GM18517 (cell line): ENCODE results near the gene TAX1BP3.

ENCODE experiments used
- ATAC-seq: cut with Tn5 transposase; IDR thresholded peaks from one replicate; pipeline ENCODE4 v1.9.1; 2021; ENCODE audit warnings: mild to moderate bottlenecking, moderate library complexity; ENCODE audit not compliant: unreplicated experiment

The TAX1BP3 gene

GRCh38 chr17:3659541-3660111 is 8.8 kb downstream of the TAX1BP3 start:
- no peak for ATAC-seq

GRCh38 chr17:3658784-3659449 is 9.5 kb downstream of the TAX1BP3 start:
- no peak for ATAC-seq

GRCh38 chr17:3657874-3658783 is 10.2 kb downstream of the TAX1BP3 start:
- no peak for ATAC-seq

- ATAC-seq: no peak
Observed at GRCh38 chr17:3657588-3657869, 10.8 kb downstream of the TAX1BP3 start.

GRCh38 chr17:3656755-3657587 is 11.4 kb downstream of the TAX1BP3 start:
- no peak for ATAC-seq

GRCh38 chr17:3656353-3656752 is 12.0 kb downstream of the TAX1BP3 start:
- ATAC-seq: no peak

- no peak for ATAC-seq
Observed at GRCh38 chr17:3655766-3656165, 12.6 kb downstream of the TAX1BP3 start.

GRCh38 chr17:3647769-3648555 is 20.4 kb downstream of the TAX1BP3 start:
- no peak for ATAC-seq

GRCh38 chr17:3647251-3647650 is 21.1 kb downstream of the TAX1BP3 start:
- no peak for ATAC-seq

GRCh38 chr17:3645310-3645709 is 23.1 kb downstream of the TAX1BP3 start:
- ATAC-seq: no peak

- ATAC-seq: no peak
Observed at GRCh38 chr17:3643889-3644349, 24.5 kb downstream of the TAX1BP3 start.

- ATAC-seq: no peak
Observed at GRCh38 chr17:3641717-3642486, 26.5 kb downstream of the TAX1BP3 start.

- no peak for ATAC-seq
Observed at GRCh38 chr17:3641014-3641413, 27.4 kb downstream of the TAX1BP3 start.

- no peak for ATAC-seq
Observed at GRCh38 chr17:3639981-3640596, 28.3 kb downstream of the TAX1BP3 start.

- ATAC-seq: no peak
Observed at GRCh38 chr17:3636908-3637373, 31.4 kb downstream of the TAX1BP3 start.

GRCh38 chr17:3636154-3636907 is 32.0 kb downstream of the TAX1BP3 start, which contains the start of the genes CTNS and SHPK:
CTNS (plus strand) TSS chr17:3636760; CDS start chr17:3640207, 3,447 bp downstream.
SHPK (minus strand) TSS chr17:3636250; CDS start chr17:3636219, 31 bp downstream.
- ATAC-seq: peak; percentile 93

GRCh38 chr17:3635474-3636153 is 32.8 kb downstream of the TAX1BP3 start:
- ATAC-seq: no peak
